Measurements from ENCODE around the gene GNB1.

Gene GNB1

DNA sequence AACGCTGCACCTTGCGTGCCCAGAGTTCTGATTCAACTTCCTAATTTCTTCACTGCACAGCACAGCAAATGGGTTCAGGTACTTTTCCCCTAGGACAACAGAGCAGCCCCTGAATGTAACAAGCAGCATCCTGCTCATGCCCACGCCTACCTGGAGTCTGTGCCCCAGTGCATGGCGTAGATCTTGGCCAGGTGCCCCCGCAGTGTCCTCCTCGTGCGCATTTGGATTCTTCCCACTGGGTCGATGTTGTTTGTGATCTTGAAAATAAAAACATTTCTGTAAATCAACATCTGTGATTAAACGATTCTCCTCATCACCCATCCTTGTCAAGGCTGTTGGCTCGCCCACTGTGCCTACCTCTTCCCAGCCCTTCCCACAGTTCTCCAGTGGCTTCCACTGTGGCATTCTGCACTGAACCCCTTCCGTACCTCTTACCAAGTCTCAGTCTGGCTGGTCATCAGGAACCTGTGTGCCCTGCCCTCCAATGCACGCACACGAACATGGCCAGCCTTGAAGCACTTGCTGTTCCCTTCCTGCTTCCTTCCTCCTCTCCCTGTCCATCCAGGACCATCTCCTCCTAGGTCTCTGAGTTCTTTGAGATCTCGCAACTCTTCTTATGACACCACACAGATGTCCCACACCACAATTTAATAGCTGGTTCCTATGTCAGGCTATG is 75.1 kb downstream of the GNB1 start:
- no peak for DNase-seq

DNA sequence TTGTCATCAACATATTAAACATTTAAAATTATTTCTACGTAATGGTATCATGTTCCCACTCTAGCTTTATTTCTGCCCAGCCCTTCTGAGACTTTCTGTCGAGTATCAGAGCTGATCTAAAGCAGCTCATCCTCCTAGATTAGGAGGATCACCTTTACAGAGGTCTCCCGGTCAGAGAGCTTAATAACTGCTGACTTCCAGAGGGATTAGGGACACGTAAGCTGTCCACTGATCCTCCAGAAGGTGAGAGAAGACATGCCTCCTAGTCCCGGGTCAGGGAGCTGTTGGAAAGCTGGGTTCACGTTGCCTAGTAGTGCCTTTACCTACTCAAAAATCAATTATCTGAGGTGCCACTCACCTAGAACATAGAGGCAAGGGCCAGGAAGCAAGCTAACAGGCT is 81.4 kb downstream of the GNB1 start:
- DNase-seq, result no peak

DNA sequence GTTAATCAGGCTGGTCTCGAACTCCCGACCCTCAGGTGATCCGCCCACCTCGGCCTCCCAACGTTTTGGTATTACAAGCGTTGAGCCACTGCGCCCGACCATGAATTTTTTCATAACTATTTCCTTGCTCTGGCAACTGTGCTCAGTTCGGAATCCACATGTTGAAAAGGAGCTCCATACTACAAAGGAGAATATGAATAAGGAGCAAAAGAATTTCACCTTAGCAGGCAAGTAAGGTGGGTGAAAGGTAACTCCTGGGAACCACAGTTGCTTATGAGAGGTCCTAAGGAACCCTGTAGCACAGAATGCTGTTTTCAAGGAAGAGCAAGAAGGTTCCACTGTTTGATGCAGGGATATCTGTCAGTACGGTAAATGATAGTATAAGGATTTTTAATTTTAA is 82.7 kb downstream of the GNB1 start:
- DNase-seq, result no peak

DNA sequence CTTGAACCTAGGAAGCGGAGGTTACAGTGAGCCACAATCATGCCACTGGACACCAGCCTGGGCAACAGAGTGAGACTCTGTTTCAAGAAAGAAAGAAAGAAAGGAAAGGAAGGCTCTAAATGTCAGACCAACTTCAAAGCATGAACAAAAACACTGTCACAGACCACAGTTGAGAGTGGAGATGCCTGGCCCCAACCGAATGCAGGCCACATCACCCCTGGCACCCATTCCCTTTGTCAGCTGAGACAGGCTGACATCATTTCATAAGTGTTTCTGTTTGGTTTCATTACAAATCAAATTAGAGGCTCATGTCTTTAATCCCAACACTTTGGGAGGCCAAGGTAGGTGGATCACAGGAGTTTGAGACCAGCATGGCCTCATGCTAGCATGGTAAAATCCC is 84.0 kb downstream of the GNB1 start:
- DNase-seq, result no peak

DNA sequence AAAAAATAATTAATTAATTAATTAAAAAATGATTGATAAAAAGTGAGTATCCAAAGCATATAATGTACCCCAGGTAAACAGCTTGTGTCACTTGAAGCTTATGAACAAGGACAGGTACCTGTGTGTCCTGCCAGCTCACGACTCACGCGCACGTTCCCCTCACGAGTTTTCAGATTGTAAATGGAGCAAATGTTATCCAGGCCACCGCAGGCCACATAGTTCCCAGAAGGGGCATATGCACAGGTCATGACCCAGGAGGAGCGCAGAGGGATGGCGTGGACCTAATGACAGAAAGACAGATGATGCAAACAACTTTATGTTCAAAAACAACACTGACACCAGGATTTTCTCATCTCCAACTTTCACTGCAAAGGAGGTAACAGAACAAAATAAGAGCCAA is 86.6 kb downstream of the GNB1 start:
- DNase-seq, result no peak

DNA sequence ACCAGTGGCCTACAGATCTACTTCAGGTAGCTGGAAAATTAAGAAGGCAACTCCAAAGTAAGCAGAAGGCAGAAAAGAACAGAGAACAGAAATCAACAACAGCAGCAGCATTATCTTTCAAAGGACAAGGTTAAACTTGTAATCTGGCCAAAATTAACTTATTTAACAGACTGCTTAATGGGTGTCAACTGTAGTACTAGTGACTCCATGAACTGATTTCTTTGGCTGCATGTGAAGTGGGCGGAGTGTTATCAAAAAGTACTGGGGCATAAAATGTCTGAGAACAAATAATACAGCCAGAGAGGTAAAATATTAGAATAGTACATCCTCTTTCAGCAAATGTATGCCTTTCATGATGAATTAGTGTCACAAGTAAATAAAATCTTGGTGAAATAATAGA is 88.0 kb downstream of the GNB1 start:
- no peak for DNase-seq

DNA sequence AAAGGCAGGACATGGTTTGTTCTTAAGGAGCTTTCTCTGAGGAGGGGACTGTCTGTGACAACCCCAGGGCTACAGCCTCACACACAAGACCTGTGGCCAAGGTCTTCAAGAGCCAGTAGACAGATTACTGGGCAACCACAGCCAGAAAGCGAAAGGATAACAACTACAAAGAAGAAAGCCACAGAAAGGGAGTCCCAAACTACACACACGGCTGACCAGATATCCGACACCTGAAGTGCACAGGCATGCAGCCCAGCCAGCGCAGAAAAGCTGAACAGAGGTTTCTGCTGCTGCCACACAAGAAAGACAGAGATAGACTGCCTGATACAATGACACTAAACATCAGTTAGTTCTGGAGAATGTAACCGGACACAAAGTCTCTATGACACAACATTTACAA is 91.2 kb downstream of the GNB1 start:
- no peak for DNase-seq

DNA sequence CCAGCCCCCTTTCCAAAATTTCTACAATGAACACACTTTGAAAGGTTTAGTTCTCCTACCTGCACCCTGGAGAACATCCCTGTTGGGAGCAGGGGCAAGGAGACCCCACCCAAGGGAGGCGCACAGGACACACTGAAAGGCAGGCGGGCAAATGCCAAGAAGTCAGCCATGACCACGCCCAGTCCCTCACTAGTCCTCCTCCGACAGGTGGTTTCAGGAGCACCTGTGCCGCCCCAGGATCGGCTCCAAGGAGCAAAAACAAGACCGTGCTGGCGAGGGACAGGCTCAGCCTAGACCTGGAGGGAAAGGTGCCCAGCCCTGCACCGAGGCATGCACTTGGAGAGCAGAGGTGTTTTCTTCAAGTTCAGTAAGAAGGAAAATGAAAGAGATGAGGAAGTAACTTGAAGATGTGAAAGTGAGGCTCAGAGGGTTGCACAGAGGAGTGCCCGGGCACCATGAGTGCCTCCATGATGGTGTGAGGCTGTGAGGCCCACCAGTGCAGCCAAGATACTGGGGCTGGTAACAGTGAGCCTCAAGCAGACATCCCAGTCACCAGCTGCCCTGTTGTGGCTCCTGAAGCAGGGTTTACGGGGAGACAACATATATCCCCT is 93.1 kb downstream of the GNB1 start:
- DNase-seq, result no peak

DNA sequence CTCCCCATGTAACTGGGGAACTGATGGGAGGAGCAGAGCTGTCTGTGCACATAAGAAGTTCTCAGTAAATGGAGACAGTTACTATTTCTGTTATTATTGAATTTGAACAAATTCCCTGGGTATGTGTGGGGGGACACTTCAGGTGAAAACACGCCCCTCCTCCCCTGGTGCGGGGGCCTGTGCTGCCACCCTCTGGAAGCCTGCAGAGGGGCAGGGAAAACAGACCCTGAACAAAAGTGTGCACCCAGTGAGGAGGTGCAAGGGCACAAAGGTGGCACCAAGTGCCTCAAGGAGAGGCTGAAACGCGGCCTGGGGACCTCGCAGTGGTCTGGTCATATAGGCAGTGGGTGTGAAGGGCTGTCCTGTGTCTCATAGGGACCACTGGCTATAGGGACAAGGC is 94.4 kb downstream of the GNB1 start:
- DNase-seq, result no peak

DNA sequence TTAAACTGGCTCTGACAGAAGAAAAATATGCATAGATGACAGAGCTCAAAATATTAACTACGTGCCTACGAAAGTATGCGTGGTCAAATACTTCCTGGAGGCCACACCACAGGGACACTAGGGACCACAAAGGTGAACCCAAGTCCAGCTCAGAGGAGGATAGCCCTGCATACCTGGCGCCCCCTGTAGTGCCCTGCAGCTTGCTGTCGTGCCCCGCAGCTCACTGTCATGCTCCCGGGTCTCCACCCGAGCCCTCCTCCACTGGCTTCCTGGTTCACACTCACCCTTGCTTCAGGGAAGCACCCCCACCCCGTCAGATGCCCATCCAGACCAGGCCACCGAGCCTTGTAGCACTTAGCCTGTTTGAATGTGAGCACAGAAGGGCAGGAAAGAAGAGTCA is 95.9 kb downstream of the GNB1 start:
- no peak for DNase-seq

DNA sequence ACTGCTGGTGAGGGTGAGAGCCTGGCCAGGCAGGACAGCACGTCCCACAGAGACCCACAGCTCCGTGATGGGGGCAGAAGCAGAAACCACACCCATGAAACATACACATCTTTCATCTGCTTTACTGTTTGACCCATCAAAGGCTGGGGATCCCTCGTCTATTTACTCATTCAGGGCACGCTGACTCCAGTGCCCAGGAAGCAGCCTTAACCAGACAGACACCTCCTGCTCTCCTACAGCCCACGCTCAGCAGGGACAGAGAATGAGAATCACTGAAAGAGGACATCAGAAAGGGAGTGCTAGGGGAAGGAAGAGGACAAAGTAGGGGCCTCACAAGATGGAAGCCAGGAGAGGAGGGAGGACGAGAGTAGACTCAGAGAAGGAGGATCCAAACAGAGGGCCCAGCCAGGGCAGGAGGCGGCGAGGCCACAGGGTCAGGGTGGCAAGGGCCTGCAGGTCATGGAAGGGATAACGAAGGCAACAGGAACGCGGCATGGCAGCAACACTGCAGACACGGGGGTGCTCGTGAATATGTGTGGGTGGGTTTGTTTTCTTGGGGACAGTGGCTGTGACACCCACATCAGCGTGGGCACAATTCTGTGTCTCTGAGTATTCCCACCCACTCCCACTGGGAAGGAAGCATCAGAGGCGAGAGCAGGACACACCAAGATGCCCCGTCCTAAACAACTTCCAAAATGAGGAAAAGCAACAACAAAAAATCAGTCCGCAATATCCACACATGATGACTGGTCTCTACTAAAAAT is 97.2 kb downstream of the GNB1 start:
- no peak for DNase-seq

DNA sequence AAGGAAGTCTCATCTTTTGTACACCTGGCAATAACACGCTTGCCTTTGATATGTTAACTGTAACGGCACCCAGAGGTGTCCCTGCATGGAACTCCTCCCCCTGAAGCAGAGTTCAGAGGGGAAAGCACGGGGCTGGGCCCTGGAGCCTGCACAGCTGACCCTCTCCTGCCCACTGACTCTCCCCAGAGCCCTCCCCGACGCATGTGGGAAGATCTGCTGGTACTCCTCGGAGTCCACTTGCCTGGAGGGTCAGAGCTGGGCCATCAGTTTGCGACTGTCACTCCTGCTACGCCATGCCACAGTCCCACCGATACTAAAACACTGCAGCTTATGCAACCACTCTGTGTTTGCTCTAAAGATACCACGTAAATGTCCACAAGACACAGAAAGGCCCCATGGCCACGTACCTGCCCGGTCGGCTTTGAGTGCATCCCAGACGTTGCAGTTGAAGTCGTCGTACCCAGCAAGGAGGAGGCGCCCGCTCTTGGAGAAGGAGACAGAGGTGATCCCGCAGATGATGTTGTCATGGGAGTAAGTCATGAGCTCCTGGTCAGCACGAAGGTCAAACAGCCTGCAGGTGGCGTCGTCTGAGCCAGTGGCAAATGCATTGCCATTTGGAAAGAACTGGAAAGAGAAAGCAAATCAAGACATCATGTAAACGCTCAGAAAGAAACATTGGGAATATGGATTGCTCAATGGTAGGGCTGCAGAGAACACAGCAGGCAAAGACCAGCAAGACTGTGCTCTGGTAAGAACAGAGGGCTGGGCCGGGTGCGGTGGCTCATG is 102.0 kb downstream of the GNB1 start:
- DNase-seq, result no peak

DNA sequence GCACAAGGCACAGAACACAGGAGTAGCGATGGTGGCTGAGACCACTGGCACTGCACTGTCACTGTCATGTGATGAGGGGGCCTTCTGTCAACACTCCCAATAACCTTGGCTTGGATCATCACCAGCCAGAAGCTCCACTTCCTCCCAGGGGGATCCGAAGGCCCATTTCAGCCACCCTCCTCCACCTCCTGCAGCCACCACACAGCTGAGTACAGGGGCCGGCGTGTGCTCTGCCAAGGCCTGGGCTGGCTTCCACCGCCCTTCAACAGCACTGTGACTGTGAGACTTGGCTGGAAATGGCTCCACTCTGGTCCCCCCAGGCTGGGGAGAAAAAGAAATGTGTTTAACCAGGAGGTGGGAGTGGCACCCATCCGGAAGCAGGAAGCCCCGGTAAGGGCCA is 102.8 kb downstream of the GNB1 start:
- DNase-seq, result no peak

DNA sequence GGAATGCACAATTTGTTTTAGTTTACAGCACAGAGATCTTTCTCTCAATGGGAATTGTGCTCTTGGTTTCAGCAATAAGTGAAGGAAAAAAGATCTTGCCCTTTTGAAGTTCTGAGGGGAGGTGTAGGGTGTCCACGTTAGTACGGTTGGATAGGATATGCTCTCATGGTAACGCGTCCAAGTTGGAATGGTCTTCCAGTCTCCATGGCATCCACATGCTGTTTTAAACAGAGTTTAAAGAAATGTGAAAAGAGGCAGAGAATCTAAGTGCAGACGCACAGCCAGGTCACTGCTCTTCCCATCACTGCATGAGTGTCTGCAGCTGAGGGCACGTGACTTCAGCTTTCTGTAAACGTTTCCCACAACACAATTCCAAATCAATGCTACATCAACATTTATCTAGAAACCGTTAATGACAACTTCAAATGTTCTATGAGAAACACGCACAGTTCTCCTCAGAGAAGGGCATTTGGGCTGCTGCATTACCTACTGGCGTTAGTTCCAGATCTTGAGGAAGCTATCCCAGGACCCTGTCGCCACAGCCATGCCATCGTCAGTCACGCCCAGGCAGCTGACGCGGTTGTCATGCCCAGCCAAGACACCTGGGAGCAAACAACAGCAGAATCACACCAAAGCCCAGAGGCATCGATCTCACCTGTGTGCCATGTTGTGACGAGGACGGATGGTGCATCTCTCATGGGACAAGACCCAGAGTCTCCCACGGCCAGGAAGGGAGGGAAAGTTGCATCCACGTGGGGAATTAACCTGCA is 103.9 kb downstream of the GNB1 start:
- DNase-seq, result no peak

DNA sequence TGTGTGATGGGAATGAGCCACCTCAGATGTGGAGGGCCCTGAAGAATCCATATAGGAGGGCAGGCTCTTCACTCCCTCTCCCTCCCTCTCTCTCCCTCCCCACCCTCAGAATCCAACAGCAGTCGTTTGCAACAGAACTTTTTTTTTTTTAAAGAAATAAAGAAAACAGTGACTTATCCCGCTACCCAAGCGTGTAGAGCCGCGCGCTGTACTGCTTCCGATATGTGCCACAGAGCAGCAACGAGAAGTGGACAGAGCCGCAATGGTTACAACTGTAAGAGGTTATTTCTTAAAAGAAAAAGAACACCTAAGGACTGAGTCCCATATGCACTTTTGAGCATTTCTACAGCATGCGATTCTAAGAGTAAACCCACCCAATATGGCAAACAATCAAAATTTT is 105.2 kb downstream of the GNB1 start:
- no peak for DNase-seq

DNA sequence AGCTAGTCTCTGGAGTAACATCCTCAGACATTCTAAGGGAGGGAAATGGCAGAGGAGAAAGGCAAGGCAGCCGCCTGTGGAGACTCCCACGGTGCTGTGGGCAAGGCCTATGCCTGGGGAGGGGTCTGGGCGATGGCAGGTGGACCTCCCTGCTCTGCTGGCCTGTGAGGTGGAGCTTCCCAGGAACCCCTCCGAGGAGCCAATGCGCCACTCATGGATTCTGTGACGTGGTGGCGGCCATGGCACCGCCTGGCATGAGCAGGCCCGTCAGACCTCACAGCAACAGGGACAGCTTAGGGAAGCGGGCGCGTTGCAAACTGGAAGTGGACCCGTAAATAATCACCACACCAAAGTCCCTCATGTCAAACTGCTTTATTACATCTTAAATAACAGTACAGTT is 106.0 kb downstream of the GNB1 start:
- DNase-seq, result no peak

DNA sequence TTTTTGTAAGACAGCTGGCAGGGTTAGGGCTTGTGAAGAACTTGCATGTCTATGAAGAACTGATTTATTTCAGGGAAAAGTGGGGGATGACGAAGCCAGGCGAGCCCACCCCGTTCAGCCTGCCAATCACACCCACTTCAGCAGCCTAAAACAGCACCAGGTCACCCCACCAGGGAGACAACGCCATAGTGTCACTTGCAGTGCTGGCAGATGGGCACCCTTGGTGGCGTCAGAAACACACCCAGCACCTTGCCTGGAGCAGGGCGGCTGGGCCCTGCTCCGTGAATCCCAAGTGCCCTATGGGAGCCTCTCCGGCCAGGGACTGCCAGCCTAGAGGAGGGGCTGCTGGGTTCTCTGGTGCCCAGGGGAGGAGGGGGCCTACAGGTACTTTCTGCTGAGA is 107.6 kb downstream of the GNB1 start:
- no peak for DNase-seq

DNA sequence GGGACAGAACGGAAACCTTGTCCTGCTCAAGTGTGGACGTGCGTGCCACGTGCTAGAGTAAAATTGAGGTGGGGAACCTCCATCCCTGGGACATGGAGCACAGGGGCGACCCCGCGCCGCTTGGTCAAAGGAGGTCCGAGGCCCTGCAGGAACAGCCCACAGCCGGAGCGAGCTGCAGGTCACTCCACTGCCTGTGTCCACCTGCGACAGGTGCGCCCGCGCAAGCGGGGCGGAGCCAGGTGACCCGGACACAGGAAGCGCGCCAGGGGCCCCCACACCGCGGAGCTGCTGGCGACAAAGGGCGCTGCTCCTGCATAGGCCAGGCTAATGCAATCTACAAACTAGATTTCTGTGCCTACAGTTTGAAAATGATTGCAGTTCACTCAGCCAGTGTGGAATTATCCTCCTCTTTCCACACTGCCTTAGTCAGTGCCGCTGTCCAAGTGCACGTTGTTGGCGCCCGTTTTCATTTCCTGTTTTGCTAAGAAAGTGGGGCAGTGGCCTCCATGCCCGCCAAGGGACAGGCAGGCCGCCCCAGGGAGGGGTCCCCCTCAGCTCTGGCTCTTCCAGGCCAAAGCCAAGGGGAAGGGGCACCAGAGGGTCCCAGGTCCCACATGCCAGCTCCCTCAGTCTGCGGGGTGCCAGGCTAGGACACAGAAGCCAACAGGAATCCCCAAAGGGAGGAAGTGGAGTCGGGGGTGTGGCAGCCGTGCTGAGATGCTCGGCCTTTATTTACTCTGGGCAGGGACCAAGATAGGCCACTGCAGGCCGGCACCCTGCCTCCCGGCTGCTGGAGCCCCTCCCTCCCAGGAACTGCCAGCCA is 108.3 kb downstream of the GNB1 start:
- DNase-seq, result no peak

DNA sequence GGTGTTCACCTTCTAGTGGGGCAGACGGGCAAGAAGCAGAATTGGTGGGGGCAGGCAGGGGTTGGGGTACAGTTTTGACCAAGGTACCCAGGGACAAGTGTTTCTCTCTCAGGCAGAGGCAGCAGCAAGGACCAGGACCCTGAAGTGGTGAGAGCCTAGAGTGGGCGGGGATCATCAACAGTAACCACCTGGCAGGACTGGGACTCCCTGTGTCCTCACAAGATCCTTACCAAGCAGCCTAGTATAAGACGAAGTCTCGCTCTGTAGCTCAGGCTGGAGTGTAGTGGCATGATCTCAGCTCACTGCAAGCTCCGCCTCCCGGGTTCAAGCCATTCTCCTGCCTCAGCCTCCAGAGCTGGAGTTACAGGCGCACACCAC is 109.4 kb downstream of the GNB1 start:
- no peak for DNase-seq

DNA sequence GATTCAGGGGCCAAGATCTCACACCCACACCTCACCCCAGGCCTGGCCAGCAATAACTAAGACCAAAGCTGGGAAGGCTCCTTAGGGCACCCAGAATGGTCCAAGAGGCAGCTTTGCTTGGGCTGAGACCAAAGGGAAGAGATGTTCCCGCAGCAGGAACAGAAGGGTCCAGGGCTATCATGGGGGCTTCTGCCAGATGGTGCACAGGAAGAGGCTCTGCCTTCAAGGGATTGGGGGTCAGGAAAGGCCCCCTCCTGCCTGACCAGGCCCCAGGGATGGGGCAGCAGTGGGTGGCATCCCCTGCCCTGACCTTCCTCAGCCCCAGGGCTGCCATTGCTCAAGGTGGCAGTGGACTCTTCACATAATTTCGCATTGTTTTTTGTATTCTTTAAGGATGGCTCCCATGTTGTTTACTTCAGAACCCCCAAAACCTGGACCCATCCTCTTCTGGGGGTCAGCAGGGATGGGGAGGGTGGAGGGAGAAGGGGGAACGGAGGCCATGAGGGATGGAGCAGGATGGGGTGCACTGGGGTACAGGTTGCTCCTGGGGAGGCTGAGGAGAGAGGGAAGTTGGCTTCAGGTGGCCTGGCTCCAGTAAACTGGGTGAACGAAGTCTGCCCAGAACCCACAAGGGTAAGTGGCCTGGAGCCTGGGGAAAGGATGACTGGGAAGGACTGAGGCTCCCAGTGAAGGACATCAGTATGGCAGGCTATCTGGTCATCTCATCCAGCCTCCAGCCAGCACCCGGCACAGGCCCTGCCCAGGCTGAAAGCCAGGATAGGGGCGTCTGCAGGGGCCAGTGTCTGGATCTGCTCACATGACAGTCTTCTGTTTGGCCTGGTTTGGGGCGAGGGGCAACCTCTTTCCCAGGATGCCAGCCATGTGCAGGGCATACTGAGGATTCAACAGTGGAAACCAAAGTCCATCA is 110.0 kb downstream of the GNB1 start:
- DNase-seq, result no peak
